DMS 273 (cell line): ENCODE results near the gene SHC1.

Experiments
- DNase-seq: peaks from one replicate; lab custom pipeline; 2025; ENCODE audit not compliant: unreplicated experiment; lab: John Stamatoyannopoulos, UW

Gene SHC1

DNA sequence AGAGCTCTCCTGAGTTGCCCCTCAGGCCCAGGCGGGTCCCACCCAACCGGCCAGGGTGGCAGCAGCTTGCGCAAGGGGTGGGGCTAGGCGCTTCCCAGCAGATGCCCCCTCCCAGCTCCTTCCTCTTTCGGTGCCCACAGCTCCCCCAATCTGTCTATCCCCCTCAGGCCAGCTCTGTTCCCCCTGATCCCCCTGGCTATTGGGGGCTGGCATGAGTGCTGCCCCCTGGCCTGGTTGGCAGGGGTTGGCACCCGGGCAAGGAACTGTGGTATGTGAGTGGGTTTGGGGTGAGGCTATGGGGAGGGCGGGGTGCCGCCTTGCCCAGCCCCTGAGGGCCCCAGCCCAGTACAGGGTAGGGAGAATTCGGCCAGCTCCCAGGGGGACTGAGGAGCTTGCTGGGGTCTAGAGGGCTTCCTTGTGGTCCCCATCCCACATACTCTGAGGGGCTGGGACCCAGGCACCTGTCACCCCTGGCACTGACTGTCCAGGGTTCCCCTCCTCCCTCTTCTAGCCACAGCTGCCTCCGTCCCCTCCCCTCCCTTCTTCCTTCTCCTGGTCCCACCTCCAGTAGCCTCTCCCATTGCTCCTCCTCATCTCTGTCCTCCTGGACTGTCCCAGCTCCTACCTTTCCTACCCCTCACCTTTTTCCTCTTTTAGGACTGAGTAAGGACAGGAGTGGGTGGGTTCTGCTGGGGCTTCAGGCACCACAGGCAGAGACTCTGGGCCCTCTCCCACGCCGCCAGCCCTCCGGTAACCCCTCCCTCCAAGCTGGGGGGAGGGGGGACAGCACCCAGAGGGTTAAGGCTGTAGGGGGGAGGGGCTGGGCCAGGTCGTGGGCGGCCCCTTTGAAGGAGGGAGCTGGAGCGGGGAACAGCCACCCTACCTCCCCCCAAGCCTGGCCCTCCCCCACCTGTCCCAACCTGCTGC is 37.7 kb upstream of the SHC1 start:
- no peak for DNase-seq

DNA sequence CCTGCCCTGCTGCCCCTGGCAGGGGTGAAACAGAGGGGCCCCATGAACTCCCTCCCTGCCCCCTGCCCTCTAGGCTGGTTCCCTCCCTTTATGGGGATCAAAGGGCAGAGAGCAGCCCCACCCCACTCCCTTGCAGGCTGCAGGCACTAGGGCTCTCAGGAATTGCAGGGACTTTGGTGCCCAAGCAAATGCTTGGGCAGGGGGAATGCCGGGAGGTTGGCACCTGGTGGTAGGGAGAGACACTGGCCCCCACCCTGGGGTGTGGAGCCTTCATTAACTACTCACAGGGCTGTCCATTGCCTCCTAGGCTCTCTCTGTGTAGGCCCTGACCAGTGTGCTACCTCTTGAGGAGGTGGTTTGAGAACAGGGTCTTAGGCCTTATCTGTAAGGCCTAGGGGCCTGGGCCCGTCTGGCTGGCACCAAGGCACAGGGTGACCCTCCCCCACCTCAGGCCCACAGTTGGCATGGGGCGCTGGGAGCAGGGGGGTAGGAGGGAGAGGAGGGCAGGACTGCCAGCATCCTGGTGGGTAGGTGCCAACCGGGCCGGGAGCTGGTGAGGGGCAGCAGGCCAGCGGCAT is 36.8 kb upstream of the SHC1 start:
- DNase-seq: no peak

DNA sequence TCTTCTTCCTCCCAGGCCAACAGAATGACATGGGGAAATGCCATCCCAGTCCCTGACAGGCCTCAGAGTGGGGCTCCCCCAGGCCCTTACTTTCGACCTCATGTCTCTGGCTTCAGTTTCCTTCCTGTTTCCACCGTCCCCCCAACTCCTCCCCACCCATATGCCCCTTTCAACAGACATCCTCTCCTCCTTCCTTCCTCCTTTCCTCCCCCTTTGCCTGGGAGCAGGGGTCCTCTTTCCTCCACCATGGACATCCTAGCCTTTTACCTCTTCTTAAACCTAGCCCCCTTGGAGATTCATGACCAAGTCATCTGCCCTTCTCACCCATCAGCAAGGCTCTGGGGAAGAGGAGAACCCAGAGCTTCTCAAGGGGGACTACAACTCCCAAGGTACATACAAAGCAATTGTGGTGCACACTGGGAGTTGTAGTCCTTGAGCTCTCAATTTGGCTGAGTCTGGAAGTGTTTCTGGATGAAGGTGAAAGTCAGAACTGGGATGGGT is 36.1 kb upstream of the SHC1 start:
- peak; percentile 77 for DNase-seq

DNA sequence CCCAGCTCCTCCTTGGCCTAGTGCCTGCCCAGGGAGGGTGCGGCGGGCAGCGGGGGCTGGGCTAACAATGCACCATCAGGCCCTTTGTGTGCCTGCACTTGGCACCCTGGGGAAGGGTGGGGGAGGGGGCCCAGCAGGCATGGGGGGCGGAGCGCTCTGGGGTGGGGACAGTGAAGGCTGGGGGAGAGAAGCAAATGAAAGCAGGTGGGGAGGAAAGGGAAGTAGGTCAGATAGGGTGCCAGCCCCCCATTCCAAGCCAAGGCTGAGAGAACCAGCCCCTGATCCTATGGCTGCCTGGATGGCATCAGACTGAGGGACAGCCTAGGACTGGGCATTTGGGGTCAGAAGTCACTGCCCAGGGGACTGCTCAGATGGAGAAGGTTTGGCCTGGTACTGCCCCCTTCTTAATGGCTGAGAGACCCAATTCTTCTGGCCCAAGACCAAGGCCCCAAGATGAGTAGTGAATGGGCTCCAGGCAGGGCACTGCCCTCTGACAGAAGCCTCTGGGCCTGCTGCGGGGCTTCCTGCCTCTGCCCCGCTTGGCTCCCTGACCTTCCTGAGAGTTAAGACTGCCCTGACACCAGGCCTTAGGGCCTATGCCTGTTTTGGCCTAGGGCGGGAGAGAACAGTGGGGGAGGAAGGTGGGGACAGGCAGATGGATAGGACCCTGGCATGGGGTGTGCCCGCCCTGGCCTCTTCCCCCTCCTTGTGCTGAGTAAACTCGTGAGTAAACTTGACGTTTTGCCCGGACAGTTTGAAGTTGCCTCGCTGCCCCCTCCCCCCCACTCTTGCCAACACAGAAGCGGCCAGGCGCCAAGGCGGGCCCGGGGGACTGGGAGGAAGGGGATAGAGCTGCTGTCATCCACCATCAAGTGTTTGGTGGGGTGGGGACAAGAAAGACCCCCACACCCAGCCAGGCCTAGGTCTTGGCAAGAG is 34.8 kb upstream of the SHC1 start:
- DNase-seq: peak; percentile 79

DNA sequence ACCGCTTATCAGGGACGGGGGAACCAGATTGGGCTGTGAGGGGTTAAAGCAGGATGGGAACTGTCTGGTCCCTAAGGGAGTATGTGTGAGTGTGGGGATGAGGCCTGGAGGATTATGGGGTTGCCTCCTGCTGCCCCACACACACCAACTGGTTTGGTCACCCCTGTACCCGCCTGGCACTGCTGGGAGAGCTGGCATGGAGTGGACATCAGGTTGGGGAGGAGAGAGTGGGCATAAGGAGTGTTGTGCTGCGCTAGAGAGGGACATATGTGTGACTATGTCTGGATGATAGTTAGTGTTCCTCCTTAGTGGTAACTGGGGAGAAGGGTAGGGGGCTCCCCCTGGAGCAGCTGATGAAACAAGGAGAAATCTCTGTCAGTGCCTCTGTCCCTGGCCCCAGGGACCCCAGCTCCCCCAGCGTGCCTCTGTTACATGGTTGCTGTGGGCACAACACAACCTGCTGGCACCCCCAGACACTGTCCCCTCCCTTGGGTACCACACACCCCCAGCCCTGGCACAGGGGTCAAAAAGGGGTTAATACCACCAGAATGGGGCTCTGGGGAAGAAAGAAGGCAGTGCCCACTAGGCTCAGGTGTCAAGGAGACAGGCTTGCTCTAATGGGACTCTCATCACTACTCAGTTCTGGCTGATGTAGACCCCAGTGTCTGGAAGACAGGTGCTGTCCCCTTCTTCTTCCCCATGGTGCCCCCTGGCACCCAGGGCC is 34.0 kb upstream of the SHC1 start:
- no peak for DNase-seq

DNA sequence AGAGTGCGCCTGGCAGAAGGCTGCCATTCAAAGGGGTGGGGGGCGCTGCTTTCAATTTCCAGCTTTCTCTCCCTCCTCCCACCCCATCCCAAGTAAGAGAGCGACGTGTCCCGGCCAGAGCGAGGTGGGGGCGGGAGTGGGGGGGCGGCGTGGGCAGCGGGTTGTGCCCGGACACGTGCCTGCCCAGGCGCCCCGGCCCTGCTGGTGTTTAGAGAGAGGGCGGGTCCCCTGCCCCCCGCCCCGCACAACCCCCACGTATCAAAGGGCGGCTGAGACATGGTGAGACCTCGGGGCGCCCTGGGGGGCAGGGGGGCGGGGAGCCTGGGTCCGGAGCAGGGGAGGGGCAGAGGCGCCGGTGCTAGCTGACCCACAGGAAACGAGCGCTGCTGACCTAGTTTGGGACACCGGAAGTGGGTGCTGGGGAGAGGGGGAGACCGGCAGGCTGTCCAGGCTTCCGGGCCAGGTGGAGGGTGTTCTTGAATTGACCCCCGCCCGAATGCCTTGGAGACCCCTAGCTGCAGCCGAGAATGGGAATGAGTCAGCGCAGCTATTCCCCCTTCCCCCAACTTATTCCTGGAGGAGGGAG is 33.3 kb upstream of the SHC1 start:
- DNase-seq: peak; percentile 71

DNA sequence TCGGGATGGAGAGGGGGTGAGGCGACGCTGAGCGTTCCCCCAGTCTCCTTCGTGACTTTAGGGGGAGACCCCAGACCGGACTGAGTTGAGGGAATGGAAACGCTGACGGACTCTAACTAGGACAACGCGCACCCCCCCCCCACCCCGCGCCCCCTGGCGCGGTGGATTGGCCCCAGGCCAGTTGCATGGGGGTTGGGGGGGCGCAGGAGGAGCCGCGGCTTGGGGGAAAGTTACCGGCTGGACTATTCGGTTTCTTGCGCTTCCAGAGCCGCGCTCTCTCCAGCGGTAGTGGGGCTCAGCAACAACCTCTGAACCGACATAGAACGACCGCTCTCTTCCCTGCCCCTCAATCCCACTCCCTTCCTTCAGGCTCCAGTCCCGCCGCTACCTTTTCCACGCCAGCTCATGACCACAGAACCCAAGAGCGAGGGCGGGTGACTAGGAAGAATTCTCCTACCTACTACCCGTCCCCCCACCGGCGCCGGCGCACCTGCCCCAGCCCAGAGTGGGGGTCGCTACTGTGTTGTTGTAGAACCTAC is 32.7 kb upstream of the SHC1 start:
- DNase-seq: peak; percentile 71

DNA sequence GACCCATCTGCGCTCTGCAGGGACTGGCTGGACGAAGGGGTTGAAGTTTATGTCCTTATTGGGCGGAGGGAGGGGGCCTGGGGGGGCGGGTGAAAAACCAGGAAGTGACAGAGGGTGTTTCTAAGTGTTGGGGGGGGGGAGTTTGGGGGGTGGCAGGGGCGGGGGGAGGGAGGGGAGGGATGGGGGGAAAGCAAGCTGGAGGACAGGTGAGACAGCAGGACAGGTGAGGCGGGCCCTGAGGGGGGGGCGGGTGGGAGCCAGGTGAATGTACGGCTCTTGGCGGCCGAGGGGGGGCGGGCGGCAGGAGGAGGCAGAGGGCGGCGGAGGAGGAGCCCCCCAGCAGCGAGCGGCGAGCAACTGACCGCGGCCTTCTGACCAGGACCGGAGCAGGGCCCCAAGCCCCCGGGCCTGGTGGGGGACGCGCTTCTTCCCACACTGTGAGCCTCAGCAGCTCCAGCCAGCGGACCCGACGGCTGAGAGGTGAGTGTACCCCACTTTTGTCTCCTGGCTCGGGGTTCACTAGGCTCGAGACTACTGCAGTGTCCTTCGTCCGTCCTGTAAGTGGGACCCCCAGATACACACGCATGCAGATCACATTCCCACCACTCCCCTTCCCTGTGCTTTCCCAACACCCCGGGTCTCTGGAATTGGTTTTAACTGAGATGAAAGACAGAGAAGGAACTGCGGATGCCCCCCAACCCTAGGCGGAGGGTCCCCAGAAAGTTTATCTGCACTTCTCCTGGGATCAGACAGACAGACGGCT is 32.1 kb upstream of the SHC1 start, which contains the start of gene ZBTB7B:
Gene ZBTB7B (plus strand): TSS at position 339 of the 763 bp plus-strand sequence. CDS start 11,859 bp downstream, outside the sequence.
- peak; percentile 71 for DNase-seq

DNA sequence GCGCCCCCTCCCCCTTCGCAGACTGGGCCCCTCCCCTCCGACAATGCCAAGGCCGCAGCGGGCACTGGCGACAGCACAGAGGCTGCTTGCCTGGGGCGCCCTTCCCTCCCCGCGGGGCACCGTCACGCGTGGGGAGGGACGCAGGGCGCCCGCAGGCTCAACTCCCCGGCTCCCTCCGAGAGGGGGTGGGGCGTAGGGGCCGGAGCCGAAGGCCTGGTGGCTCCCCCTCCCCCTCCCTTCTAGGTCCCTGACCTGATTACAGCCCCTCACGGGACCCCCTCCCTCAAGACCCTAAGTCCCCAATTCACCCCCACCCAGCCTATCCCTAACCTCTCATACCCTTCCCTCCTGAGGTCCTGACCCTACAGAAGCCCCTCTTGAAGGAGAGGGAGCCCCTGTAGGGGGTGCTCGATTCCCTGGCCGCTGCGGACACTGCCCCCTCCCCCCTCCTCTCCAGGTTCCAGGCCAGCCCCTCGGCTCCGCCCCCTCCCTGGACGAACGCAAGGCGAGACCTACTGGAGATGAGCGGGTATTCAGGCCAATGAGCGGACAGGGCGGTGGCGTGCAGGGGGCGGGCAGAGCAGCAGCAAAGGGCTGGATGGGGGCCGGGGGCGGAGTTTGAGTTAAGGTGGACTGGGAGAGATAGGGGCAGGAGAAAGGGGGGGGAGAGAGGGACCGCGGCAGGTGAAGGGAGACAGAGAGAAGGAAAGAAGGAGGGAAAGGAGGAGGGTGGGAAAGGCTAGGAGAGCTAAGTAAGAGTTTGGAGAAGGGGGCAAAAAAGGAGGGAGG is 31.3 kb upstream of the SHC1 start:
- peak; percentile 99 for DNase-seq

DNA sequence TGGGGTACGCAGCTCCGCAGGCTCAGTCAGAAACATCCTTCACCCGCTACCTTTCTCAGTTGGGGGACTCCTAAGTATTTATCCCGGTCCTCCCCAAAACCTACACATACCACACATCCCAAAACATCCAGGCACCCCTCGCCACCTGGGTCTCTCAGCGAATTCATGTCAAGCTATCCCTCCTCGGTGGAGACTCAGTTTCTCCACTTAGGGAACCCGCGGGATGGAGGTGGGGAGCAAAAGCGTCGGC is 30.8 kb upstream of the SHC1 start:
- no peak for DNase-seq

DNA sequence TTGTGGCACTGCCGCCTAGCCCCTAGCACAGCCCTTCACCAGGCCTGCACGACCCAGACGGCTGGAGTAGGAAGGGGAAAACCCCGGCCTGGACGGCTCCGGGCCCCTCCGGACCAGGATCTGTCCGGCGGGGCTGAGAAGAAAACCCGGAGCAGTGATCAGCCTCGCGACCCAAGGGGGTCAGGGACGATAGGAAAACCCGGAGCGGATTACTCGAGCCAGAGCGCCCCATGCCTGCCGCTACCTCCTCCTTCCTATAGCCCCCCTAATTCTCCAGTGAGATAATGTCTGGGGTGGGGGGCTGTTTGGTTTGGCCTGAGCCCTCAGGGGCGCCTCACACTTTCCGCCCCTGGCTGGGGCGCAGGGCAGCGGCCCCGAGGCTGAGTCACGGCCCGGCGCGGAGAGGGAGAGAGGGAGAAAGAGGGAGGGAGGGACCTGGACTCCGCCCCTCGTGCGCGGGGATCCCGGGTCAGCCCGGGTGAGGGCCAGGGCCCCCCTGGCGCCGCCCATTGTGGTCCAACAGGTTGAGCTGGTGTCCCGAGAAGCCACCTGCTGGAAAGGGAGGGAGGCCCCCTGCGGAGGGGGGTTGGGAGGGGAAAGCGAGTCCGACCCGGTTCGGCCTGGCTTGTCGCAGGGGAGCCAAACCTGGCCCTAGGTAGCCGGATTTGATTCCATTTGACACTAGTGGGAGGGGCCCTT is 30.3 kb upstream of the SHC1 start:
- peak; percentile 95 for DNase-seq

DNA sequence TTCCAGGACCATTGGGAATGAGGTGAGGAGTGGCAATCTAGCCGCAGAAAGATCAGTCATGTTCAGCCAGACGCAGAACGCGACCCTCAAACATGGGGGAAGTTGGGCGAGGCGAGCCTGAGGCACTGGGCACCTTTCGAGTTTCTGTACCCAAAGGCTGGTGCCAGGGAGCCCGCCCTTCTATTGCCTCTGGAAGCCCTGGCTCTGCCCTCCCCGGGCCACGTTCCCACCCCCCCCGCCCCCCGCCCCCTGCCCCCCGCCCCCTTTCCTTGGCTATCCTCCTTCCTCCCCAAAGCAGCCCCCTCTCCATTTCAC is 29.8 kb upstream of the SHC1 start:
- no peak for DNase-seq

DNA sequence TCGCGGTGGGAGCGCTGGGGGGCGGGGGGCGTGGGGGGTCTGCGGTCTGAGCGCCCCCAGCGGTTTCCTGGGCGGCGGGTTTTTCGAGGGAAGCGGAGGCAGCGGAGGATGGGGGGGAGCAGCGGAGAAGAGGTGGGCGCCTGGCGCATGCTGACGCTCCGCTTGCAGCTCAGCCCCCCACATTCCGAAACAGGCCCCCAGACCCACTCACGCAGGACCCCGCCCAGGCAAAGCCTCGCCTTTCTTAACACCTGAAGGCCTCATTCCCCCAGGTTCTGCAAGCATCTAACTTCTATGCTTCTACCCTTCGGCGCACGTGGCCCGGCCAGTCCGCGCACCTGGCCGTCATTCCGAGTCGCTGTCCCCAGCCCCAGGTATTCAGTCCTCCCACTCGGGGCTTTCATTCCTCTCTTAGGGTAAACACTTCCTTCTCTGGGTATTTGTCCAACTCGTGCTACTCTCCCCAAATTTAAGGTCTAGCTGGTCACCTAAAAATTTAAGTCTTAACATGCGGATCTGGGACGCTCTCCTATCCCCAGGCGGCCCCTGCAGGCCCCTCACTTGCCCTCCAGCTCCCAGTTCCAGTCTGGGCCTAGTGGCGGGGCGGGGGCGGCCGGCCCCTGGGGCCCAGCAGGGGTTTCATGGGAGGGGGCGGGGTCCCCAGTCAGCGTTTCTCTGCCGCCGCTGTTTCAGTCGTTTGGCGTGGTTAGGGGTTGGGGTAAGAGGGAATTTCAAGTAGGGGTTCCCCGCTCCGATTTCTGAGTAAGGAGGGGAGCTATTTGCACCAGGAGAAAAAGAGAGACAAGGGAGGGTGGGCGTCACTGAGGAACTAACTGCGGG is 29.2 kb upstream of the SHC1 start:
- no peak for DNase-seq

DNA sequence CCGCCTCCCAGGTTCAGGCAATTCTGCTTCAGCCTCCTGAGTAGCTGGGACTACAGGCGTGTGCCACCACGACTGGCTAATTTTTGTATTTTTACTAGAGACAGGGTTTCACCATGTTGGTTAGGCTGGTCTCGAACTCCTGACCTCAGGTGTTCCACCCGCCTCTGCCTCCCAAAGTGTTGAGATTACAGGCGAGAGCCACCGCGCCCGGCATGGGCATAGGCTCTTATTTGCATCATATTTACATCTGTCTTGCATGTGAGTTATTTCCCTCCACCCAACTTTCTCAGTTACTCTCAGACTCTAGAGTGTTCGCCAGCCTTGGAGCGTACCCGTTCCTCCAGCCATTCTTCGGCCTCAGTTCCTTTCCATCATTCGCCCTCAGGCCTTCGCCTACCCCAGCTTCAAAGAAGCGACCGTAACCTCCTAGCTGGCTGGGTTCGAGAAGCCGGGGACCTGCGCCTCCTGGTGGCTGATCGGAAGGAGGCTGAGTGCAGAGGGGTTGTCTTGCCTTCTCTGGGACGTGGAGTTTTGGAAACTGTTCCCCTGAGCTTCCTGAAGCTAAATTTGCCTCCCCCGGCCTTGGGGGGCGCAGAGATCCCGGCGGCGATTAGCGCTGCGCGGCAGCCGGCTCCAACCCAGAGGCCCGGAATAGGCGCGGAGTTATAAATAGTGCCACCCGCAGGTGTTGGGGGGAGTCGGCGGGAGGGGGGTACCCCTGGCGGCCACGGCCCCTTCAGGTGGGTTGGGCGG is 28.4 kb upstream of the SHC1 start:
- peak; percentile 77 for DNase-seq

DNA sequence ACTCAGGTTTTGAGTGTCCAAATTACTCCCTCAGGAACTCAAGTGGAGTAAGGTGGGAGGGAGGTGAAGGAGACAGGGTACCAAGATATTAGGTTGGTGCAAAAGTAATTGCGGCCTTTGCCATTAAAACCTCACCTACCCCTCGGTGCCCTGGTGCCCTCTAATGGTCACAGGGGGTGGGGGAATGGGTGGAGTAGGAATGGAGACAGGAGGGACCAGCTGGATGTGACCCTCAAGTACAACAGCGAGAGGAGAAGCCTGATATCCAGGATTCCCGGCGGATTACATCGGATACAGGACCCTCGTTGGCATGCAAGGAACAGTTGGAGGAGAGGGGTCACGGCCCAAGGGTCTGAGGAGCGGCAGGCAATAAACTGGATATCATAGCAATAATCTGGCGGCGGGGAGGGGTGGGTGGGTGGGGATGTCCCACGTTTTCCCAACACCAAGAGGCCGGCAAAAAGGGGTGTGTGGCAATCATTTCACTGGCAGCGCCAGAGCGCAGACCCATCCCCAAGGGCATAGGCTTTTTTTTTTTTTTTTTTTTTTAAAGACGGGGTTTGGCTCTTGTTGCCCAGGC is 27.7 kb upstream of the SHC1 start:
- DNase-seq: no peak
